ENCODE measurements around the gene RPUSD2. TPM values are rescaled to one million over a fixed set of nuclear protein-coding genes. Genes with fewer than 3 reads are reported as not detected.

The RPUSD2 gene
- total and polyA plus RNA-seq, 7 experiments from 2014 or later = 10.6 to 25.9 (median 18.4) TPM

DNA sequence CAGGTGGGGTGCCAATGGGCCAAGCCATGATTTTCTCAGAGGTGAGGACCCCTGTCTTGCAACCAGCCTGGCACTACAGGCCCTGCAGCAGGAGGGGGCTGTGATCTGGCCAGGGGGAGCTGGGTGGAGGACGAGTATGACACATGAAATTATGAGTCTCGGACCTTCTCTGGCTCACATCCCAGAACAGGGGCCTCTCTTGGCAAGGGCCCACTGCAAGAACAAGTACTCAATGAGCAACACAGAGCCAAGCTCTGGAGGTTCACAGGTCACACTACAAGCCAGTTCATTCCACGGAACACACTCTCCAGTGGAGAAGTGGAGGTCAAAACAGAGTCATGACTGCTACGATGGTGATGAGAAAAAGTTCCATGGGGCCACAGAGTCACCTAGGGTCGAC, 32.6 kb upstream of the RPUSD2 start:
- Mint-ChIP-seq H3K27me3 (no peaks in the 10 kb centered on the region), H3K27ac (peak overlapping the region in 1 of 9 donors; percentile 55), H3K36me3 (peaks cover 0 to 24% (median 4%) of the 10 kb centered on the region in 5 donors), H3K4me1 (peaks cover 0 to 5% (median 0%) of the 10 kb centered on the region in 7 donors), H3K9me3 (no peaks in the 10 kb centered on the region), H3K4me3 (no peak overlapping the region)
- Histone ChIP-seq H3K27me3 (ENCODE audit: control insufficient read depth in 2 of 2, insufficient read depth in 2 of 2, low read length in 2 of 2) (no peaks in the 10 kb centered on the region), H3K36me3 (ENCODE audit: control insufficient read depth in 2 of 3, insufficient read depth in 3 of 3, low read length in 3 of 3) (peaks cover 0 to 6% (median 0%) of the 10 kb centered on the region in 3 experiments), H3K9me3 (ENCODE audit: control insufficient read depth in 2 of 3, low read length in 3 of 3) (no peaks in the 10 kb centered on the region), H3K4me1 (ENCODE audit: control insufficient read depth in 2 of 2, insufficient read depth in 2 of 2, low read length in 2 of 2) (no peaks in the 10 kb centered on the region), H3K27ac (ENCODE audit: low read depth, low read length) (no peak overlapping the region), H3K4me3 (ENCODE audit: low read length) (no peak overlapping the region)
- DNase-seq (no peak), ATAC-seq (no peak)
- CTCF ChIA-PET = no interaction called here
- POLR2A ChIA-PET = no interaction called here
- intact Hi-C loops (cut with micrococcal nuclease) = no loop called here

DNA sequence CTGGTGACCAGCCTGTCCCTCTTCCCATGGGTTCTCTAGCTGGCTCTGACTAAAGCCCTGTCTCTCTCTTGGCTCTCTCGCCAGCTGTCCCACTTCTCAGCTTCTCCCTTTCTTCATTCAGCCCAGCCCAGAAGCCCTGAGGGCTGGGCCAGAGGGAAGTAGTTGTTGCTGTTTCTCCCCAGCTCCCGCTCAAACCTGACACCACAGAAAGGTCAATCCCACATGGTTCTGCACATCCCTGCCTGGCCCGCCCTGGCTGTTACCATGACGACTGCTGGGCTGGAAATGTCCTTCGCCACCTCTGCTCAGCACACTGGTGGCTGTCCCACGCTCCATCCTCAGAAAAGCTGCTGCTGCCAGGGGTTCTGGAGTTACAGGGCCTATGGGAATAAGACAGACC, 30.1 kb upstream of the RPUSD2 start:
- Mint-ChIP-seq H3K4me1 (peaks cover 0 to 7% (median 0%) of the 10 kb centered on the region in 7 donors), H3K4me3 (no peak overlapping the region), H3K27ac (no peak overlapping the region), H3K27me3 (no peaks in the 10 kb centered on the region), H3K9me3 (no peaks in the 10 kb centered on the region), H3K36me3 (peaks cover 0 to 31% (median 1%) of the 10 kb centered on the region in 5 donors)
- Histone ChIP-seq H3K4me3 (ENCODE audit: low read length) (no peak overlapping the region), H3K4me1 (ENCODE audit: control insufficient read depth in 2 of 2, insufficient read depth in 2 of 2, low read length in 2 of 2) (no peaks in the 10 kb centered on the region), H3K27me3 (ENCODE audit: control insufficient read depth in 2 of 2, insufficient read depth in 2 of 2, low read length in 2 of 2) (no peaks in the 10 kb centered on the region), H3K9me3 (ENCODE audit: control insufficient read depth in 2 of 3, low read length in 3 of 3) (no peaks in the 10 kb centered on the region), H3K36me3 (ENCODE audit: control insufficient read depth in 2 of 3, insufficient read depth in 3 of 3, low read length in 3 of 3) (peaks cover 0 to 6% (median 0%) of the 10 kb centered on the region in 3 experiments), H3K27ac (ENCODE audit: low read depth, low read length) (no peak overlapping the region)
- CTCF ChIA-PET = no interaction called here
- DNase-seq (no peak), ATAC-seq (no peak)
- intact Hi-C loops (cut with micrococcal nuclease) = no loop called here
- POLR2A ChIA-PET = no interaction called here

DNA sequence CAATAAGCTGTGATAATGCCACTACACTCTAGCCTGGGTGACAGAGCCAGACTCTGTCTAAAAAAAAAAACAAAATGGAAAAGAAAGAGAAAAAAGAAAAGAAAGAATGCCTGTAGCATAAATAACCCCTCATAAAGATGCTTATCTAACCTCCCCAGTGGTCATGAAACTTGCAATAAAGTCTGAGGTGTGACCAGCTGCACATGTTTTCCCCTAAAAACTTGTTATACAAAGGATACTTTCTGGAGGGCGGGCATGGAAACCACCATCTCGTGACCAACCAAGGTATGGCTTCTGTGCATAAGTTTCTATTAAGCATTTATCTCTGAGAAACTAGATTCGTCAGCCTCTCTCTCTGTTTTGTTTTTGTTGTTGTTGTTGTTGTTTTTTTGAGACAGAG, 26.0 kb upstream of the RPUSD2 start:
- ATAC-seq (no peak), DNase-seq (no peak)
- intact Hi-C loops (cut with micrococcal nuclease) = no loop called here
- Histone ChIP-seq H3K4me1 (ENCODE audit: control insufficient read depth in 2 of 2, insufficient read depth in 2 of 2, low read length in 2 of 2) (no peaks in the 10 kb centered on the region), H3K4me3 (ENCODE audit: low read length) (no peak overlapping the region), H3K27ac (ENCODE audit: low read depth, low read length) (no peak overlapping the region), H3K36me3 (ENCODE audit: control insufficient read depth in 2 of 3, insufficient read depth in 3 of 3, low read length in 3 of 3) (peaks cover 0 to 14% (median 0%) of the 10 kb centered on the region in 3 experiments), H3K27me3 (ENCODE audit: control insufficient read depth in 2 of 2, insufficient read depth in 2 of 2, low read length in 2 of 2) (no peaks in the 10 kb centered on the region), H3K9me3 (ENCODE audit: control insufficient read depth in 2 of 3, low read length in 3 of 3) (no peaks in the 10 kb centered on the region)
- ChIA-PET POLR2A (interaction anchor here (0.6 to 0.7 kb wide), 2 partner anchors 9 to 175 kb away, joined by 3 to 5 read pairs; no protein-coding TSS in a partner anchor), CTCF (no interaction called here)
- Mint-ChIP-seq H3K9me3 (no peaks in the 10 kb centered on the region), H3K4me1 (peaks cover 0 to 16% (median 0%) of the 10 kb centered on the region in 7 donors), H3K27me3 (no peaks in the 10 kb centered on the region), H3K36me3 (peaks cover 6 to 32% (median 10%) of the 10 kb centered on the region in 5 donors), H3K4me3 (no peak overlapping the region), H3K27ac (no peak overlapping the region)

DNA sequence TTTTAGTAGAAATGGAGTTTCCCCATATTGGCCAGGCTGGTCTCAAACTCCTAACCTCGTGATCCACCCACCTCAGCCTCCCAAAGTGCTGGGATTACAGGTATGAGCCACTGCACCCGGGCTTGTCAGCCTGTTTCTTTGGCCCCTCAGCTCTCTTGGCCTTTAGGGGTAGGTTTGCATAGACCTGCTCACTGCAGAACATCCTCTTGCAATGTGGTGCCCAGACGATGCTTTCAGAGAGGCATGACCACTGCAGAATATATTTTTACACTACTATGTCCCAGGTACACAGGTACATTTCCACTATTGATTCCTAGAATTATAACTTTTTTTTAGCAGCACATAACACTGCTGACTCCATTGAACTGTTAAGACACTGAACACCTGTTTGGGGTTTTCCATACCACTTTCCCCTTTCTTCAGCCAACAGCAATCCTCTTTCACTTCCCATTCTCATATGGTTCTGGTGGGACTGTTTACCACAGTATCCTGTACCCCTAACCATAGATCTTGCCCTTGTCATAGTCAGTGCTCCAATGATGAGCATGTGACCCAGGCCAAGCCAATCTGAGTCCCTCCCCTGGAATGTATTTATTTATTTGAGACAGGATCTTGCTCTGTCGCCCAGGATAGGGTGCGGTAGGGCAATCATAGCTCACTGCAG, 25.3 kb upstream of the RPUSD2 start:
- Histone ChIP-seq H3K4me1 (ENCODE audit: control insufficient read depth in 2 of 2, insufficient read depth in 2 of 2, low read length in 2 of 2) (no peaks in the 10 kb centered on the region), H3K36me3 (ENCODE audit: control insufficient read depth in 2 of 3, insufficient read depth in 3 of 3, low read length in 3 of 3) (peaks cover 0 to 14% (median 0%) of the 10 kb centered on the region in 3 experiments), H3K4me3 (ENCODE audit: low read length) (no peak overlapping the region), H3K9me3 (ENCODE audit: control insufficient read depth in 2 of 3, low read length in 3 of 3) (no peaks in the 10 kb centered on the region), H3K27ac (ENCODE audit: low read depth, low read length) (no peak overlapping the region), H3K27me3 (ENCODE audit: control insufficient read depth in 2 of 2, insufficient read depth in 2 of 2, low read length in 2 of 2) (no peaks in the 10 kb centered on the region)
- ChIA-PET POLR2A (no interaction called here), CTCF (no interaction called here)
- Mint-ChIP-seq H3K4me1 (peaks cover 0 to 16% (median 0%) of the 10 kb centered on the region in 7 donors), H3K27ac (peak overlapping the region in 2 of 9 donors; percentile 63 to 67), H3K4me3 (no peak overlapping the region), H3K9me3 (no peaks in the 10 kb centered on the region), H3K36me3 (peaks cover 7 to 38% (median 10%) of the 10 kb centered on the region in 5 donors), H3K27me3 (no peaks in the 10 kb centered on the region)
- peak; percentile 61 for ATAC-seq
- intact Hi-C loops (cut with micrococcal nuclease) = no loop called here
- no peak for DNase-seq

DNA sequence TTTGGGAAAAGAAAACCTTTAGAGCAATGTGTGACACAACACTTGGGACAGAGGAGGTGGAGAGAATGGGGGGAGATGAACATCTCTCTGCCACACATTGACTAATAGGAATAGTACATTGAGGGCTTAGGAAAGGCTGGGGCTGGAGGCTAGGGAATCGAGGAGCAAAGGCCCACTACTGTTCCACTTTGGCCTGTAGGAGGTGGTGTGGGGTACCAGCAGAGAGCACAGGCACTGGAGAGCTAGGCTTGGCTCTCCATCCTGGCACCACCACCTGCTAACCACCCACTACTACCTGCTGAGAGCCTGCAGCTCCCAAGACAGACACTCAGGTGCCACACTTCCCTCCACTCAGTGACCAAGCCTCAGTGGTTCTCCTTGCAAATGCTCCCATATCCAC, 23.6 kb upstream of the RPUSD2 start:
- H3K27me3 Mint-ChIP-seq = no peaks in the 10 kb centered on the region
- DNase-seq (no peak), ATAC-seq (no peak)
- peak overlapping the region in 1 of 9 donors; percentile 37 for H3K27ac Mint-ChIP-seq
- H3K4me1 Mint-ChIP-seq = peaks cover 0 to 16% (median 0%) of the 10 kb centered on the region in 7 donors
- H3K4me3 Mint-ChIP-seq = no peak overlapping the region
- intact Hi-C loops (cut with micrococcal nuclease) = no loop called here
- Histone ChIP-seq H3K27me3 (ENCODE audit: control insufficient read depth in 2 of 2, insufficient read depth in 2 of 2, low read length in 2 of 2) (no peaks in the 10 kb centered on the region), H3K4me3 (ENCODE audit: low read length) (no peak overlapping the region), H3K27ac (ENCODE audit: low read depth, low read length) (no peak overlapping the region), H3K4me1 (ENCODE audit: control insufficient read depth in 2 of 2, insufficient read depth in 2 of 2, low read length in 2 of 2) (no peaks in the 10 kb centered on the region), H3K36me3 (ENCODE audit: control insufficient read depth in 2 of 3, insufficient read depth in 3 of 3, low read length in 3 of 3) (peaks cover 0 to 18% (median 0%) of the 10 kb centered on the region in 3 experiments), H3K9me3 (ENCODE audit: control insufficient read depth in 2 of 3, low read length in 3 of 3) (no peaks in the 10 kb centered on the region)
- CTCF ChIA-PET = interaction anchor here (1.0 kb wide), 1 partner anchor 108 kb away, joined by 3 read pairs; no protein-coding TSS in a partner anchor
- H3K36me3 Mint-ChIP-seq = peaks cover 10 to 40% (median 18%) of the 10 kb centered on the region in 5 donors
- no peaks in the 10 kb centered on the region for H3K9me3 Mint-ChIP-seq
- POLR2A ChIA-PET = no interaction called here

DNA sequence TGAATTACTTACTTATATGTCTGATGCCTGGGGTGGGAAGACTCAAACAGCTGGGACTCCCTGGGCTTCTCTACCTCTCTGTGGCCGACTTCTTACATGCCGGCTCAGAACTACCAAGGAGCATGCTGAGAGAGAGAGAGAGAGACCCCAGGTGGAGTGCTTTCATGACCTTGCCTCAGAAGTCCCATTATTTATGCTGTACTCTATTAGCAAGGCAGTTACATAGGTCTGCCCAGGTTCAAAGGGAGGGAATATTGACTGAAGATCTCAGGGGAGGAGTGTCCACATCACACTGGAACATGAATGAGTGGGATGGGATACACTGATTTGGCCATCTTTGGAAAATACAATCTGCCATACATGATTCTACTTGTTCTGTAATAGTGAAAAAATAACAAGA, 20.5 kb upstream of the RPUSD2 start:
- no peaks in the 10 kb centered on the region for H3K9me3 Mint-ChIP-seq
- intact Hi-C loops (cut with micrococcal nuclease) = no loop called here
- Histone ChIP-seq H3K9me3 (ENCODE audit: control insufficient read depth in 2 of 3, low read length in 3 of 3) (no peaks in the 10 kb centered on the region), H3K27me3 (ENCODE audit: control insufficient read depth in 2 of 2, insufficient read depth in 2 of 2, low read length in 2 of 2) (no peaks in the 10 kb centered on the region), H3K4me1 (ENCODE audit: control insufficient read depth in 2 of 2, insufficient read depth in 2 of 2, low read length in 2 of 2) (no peaks in the 10 kb centered on the region), H3K36me3 (ENCODE audit: control insufficient read depth in 2 of 3, insufficient read depth in 3 of 3, low read length in 3 of 3) (peaks cover 0 to 34% (median 0%) of the 10 kb centered on the region in 3 experiments), H3K4me3 (ENCODE audit: low read length) (no peak overlapping the region), H3K27ac (ENCODE audit: low read depth, low read length) (no peak overlapping the region)
- ChIA-PET POLR2A (no interaction called here), CTCF (no interaction called here)
- H3K27me3 Mint-ChIP-seq = no peaks in the 10 kb centered on the region
- H3K4me3 Mint-ChIP-seq = no peak overlapping the region
- no peak overlapping the region for H3K27ac Mint-ChIP-seq
- H3K36me3 Mint-ChIP-seq = peaks cover 10 to 50% (median 29%) of the 10 kb centered on the region in 5 donors
- ATAC-seq (no peak), DNase-seq (no peak)
- H3K4me1 Mint-ChIP-seq = peaks cover 0 to 16% (median 3%) of the 10 kb centered on the region in 7 donors

DNA sequence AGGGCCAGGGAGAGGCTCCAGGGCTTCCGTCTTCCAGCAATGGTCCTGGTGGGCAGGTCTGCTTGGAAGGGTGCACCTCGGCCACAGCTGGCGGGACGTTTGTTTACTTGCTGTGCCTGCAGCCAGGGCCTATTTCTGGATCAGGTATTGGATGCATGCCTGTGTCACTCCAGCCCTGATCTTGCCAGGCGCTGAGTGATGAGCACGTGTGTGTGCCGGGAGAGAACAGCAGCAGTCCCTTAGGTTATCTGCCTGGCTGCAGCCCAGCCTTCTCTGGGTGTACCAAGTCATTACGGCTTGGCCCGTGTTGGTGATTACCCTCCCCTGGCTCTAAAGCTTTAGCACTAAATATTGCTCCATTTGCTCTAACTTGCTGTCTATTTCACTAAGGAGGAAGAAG, 19.2 kb upstream of the RPUSD2 start:
- intact Hi-C loops (cut with micrococcal nuclease) = no loop called here
- Histone ChIP-seq H3K27me3 (ENCODE audit: control insufficient read depth in 2 of 2, insufficient read depth in 2 of 2, low read length in 2 of 2) (no peaks in the 10 kb centered on the region), H3K4me3 (ENCODE audit: low read length) (no peak overlapping the region), H3K36me3 (ENCODE audit: control insufficient read depth in 2 of 3, insufficient read depth in 3 of 3, low read length in 3 of 3) (peaks cover under 1 to 47% (median 2%) of the 10 kb centered on the region in 3 experiments), H3K27ac (ENCODE audit: low read depth, low read length) (no peak overlapping the region), H3K4me1 (ENCODE audit: control insufficient read depth in 2 of 2, insufficient read depth in 2 of 2, low read length in 2 of 2) (no peaks in the 10 kb centered on the region), H3K9me3 (ENCODE audit: control insufficient read depth in 2 of 3, low read length in 3 of 3) (no peaks in the 10 kb centered on the region)
- ChIA-PET CTCF (no interaction called here), POLR2A (interaction anchor here (0.8 kb wide), 1 partner anchor 19 kb away, joined by 3 read pairs; the partner anchor contains the start of gene RPUSD2)
- no peak for ATAC-seq
- no peaks in the 10 kb centered on the region for H3K27me3 Mint-ChIP-seq
- H3K9me3 Mint-ChIP-seq = no peaks in the 10 kb centered on the region
- DNase-seq = no peak
- no peak overlapping the region for H3K27ac Mint-ChIP-seq
- peaks cover 7 to 59% (median 37%) of the 10 kb centered on the region in 5 donors for H3K36me3 Mint-ChIP-seq
- H3K4me1 Mint-ChIP-seq = peaks cover 0 to 14% (median 2%) of the 10 kb centered on the region in 7 donors
- H3K4me3 Mint-ChIP-seq = no peak overlapping the region
